SJCRH30 (cell line): ENCODE results near the gene CRISP2. TPM values are rescaled to one million over a fixed set of nuclear protein-coding genes. Genes with fewer than 3 reads are reported as not detected.
A peak's percentile ranks its signal among the peaks of the same experiment; 100 is the strongest.
"Not testable (repeated sequence)": the region's sequence is repeated elsewhere in the genome, so short reads cannot be mapped to it uniquely, and the experiment has no call there.

Source experiments
- DNase-seq, 2 experiments: peaks; one replicate each; pipeline ENCODE4 v3.0.0-alpha.2; 2015 to 2020
- H3K27ac ChIP-seq: fragments of 250-450 bp; sonication (Bioruptor Pico); 2 replicates; pipeline ENCODE4 v1.5.1; 2020; ENCODE audit warnings: mild to moderate bottlenecking, moderate library complexity
- H3K27me3 ChIP-seq: fragments of 250-450 bp; sonication (Bioruptor Pico); 2 replicates; pipeline ENCODE4 v1.5.1; 2020; ENCODE audit warnings: mild to moderate bottlenecking, moderate library complexity
- H3K36me3 ChIP-seq: fragments of 250-450 bp; sonication (Bioruptor Pico); 2 replicates; pipeline ENCODE4 v1.5.1; 2020; ENCODE audit warnings: mild to moderate bottlenecking, moderate library complexity
- H3K4me1 ChIP-seq: fragments of 250-450 bp; sonication (Bioruptor Pico); 2 replicates; pipeline ENCODE4 v1.5.1; 2020; ENCODE audit warnings: mild to moderate bottlenecking, moderate library complexity
- H3K4me3 ChIP-seq: fragments of 250-450 bp; sonication (Bioruptor Pico); 2 replicates; pipeline ENCODE4 v1.5.1; 2020; ENCODE audit warnings: mild to moderate bottlenecking, moderate library complexity
- H3K9me3 ChIP-seq: fragments of 250-450 bp; sonication (Bioruptor Pico); replicated peaks from 2 replicates; pipeline ENCODE4 v1.5.1; 2020; ENCODE audit warnings: mild to moderate bottlenecking, moderate library complexity
- total RNA-seq: library from RNA; depleted of rRNA; stranded (reverse); fragments of >200 nt; shearing (Covaris generic); gene quantifications from 2 replicates; pipeline ENCODE4 v1.2.3, GENCODE V29; 2014; rRNA removed

CRISP2 gene, protein sequence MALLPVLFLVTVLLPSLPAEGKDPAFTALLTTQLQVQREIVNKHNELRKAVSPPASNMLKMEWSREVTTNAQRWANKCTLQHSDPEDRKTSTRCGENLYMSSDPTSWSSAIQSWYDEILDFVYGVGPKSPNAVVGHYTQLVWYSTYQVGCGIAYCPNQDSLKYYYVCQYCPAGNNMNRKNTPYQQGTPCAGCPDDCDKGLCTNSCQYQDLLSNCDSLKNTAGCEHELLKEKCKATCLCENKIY
- total RNA-seq, result not detected in 2 replicates

DNA sequence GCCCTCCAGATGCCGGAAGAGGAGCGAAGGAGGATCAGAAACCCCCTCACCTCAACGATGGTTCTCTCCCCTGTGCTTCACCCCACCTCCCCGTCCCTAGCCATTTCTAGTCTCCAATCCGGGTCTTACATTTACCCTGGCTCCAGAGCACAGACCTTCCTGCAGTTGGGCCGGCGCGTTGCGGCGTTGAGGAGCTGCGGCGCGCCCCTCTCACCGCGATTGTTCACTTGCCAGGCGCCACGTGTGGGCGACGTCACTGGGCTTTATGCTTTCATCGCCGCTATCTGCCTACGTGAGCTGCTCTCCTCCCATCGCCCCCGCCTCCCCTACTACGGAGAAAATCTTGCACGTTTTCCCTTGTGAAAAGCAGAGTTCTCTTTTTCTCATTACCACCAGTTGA lies at the start of gene CRISP2:
TSS of gene CRISP2 (minus strand) at position 198 of the 400 bp plus-strand sequence. CDS start 4,347 bp downstream, outside the sequence.
- DNase-seq, result no peak
- Histone ChIP-seq H3K27ac (no peak within 1 kb of the TSS), H3K4me1 (no peaks in the 10 kb centered on the region)

DNA sequence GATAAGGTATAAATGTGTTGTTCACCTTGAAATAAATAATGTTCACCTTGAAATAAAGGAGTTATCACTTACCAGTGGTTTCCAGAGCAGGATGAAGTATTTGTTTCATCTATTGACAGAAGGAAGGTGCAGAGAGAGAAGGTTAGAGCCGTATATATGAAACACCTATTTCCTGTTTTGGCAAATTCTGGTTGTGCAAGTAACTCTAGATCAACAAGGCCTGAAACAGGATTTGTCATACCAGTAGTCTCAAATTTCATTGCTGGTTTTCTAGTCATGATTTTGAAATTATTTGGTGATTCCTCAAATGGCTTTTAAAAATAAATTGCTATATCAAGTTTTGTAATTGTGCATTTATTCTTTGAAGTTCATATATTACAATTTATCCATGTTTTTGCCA lies 30.9 kb upstream of the CRISP2 start, which contains the start of gene CRISP3:
TSS of gene CRISP3 (minus strand) at position 130 of the 400 bp plus-strand sequence. CDS start at position 109, 21 bp downstream.
- no peak for DNase-seq
- Histone ChIP-seq H3K4me3 (no peak within 1 kb of the TSS), H3K36me3 (no peaks in the 10 kb centered on the region), H3K9me3 (no peaks in the 10 kb centered on the region), H3K27me3 (no peaks in the 10 kb centered on the region), H3K27ac (no peak within 1 kb of the TSS), H3K4me1 (no peaks in the 10 kb centered on the region)

More for the DNA sequence above, at the start of gene CRISP2:
- Histone ChIP-seq H3K36me3 (no peaks in the 10 kb centered on the region), H3K9me3 (no peaks in the 10 kb centered on the region), H3K27me3 (no peaks in the 10 kb centered on the region), H3K4me3 (no peak within 1 kb of the TSS)

DNA sequence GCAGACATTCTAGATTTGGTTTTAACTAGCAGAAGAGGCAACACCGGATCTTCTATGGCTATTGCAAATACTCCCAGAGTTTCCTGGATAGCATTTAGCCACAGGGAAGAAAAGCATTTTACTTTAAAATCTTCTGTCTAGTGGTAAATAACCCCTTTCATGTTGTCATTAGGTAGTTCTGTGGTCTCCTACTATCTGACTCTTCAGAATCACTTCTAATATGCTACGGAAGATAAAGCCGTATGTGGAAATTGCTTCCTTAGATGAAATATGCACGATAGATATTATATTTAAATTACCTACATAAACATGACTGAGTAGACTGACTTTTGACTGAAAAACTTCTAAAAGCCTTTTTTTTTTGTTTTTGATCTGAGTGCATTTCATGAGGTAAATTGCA lies 30.1 kb upstream of the CRISP2 start:
- H3K4me1 ChIP-seq, result no peaks in the 10 kb centered on the region
- H3K9me3 ChIP-seq, result no peaks in the 10 kb centered on the region
- H3K4me3 ChIP-seq, result no peak overlapping the region
- no peaks in the 10 kb centered on the region for H3K36me3 ChIP-seq
- H3K27ac ChIP-seq, result no peak overlapping the region
- DNase-seq, result no peak
- H3K27me3 ChIP-seq, result no peaks in the 10 kb centered on the region

DNA sequence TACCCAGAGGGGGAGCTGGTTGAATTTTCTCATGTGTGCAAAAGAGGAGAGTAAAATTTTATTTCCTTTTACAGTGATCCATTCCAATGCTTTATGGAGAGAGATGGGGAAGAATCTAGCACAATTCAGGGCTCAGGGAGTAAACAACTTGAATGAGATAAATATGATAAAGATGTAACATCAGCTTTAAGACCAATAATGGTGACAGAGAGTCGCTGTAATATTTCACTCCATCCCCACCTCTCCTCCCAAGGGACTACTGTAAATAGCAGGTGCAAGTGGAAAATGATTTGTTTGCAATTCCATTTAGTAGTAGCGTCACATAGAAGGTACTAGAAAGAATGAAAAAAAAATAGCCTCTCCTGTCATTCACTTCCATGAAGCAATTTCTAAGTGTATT lies 26.1 kb upstream of the CRISP2 start:
- no peaks in the 10 kb centered on the region for H3K4me1 ChIP-seq
- H3K9me3 ChIP-seq, result no peaks in the 10 kb centered on the region
- H3K4me3 ChIP-seq, result no peak overlapping the region
- no peaks in the 10 kb centered on the region for H3K36me3 ChIP-seq
- no peak overlapping the region for H3K27ac ChIP-seq
- no peak for DNase-seq
- H3K27me3 ChIP-seq, result no peaks in the 10 kb centered on the region

DNA sequence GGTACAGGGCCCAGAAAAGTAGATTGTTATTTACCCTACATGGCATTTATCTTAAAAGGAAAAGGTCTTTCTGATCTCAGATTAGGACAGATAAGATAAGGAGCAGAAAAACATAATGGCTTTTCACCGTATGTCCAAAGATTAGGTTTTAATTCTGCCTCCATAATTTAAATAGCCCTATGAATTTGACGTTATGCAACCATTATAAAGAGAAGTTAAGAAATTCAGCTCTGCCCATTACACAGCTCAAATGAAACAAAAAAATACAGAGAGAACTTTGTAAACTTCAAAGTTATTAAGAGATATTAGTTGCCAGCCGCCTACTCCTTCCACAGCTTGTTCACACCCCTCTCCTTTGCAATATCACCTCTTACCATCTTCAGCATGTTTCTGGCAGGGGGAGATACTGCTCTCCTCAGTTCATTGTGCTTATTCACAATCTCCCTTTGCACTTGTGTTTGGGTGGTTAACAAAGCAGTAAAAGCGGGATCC lies 22.7 kb upstream of the CRISP2 start:
- no peaks in the 10 kb centered on the region for H3K27me3 ChIP-seq
- no peak for DNase-seq
- H3K9me3 ChIP-seq, result no peaks in the 10 kb centered on the region
- no peak overlapping the region for H3K4me3 ChIP-seq
- H3K4me1 ChIP-seq, result no peaks in the 10 kb centered on the region
- no peak overlapping the region for H3K27ac ChIP-seq
- no peaks in the 10 kb centered on the region for H3K36me3 ChIP-seq

DNA sequence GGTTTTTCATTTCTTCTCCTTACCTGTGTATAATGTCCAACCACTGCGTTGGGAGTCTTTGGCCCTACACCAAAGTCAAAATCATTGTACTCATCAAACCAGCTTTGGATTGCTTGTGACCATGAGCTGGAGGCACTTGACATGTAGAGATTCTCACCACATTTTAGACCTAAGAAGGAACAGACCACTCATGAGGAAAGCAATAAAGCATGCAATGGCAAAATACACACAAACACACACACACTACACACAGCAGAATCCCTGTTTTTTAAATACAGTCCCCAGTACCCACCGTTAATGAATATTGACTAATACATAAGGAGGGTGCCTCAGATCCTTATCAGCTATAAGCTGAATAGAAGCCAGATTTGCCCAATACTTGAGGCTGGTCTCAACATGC lies 20.3 kb upstream of the CRISP2 start:
- Histone ChIP-seq H3K9me3 (no peaks in the 10 kb centered on the region), H3K27ac (no peak overlapping the region), H3K4me3 (no peak overlapping the region), H3K36me3 (no peaks in the 10 kb centered on the region), H3K4me1 (no peaks in the 10 kb centered on the region), H3K27me3 (no peaks in the 10 kb centered on the region)
- DNase-seq, result no peak

DNA sequence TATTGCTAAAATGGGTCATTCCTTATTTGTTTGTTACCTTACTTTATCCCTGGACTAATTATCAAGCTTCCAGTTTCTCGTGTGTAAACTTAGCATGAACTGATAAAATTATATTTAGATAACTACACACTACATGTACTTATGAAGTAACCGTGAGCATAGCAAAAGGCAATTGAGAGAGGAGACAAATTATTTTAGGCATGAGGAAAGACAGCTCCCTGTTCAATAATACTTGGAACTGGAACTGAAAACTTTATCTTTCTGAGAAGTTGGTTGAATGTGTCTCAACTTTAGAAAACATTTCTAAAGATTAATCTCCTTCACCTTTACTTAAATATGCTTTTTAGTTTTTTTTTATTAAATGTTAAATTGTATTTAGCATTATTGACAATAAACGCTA lies 19.4 kb upstream of the CRISP2 start:
- H3K4me3 ChIP-seq, result no peak overlapping the region
- H3K4me1 ChIP-seq, result no peaks in the 10 kb centered on the region
- H3K9me3 ChIP-seq, result no peaks in the 10 kb centered on the region
- no peaks in the 10 kb centered on the region for H3K27me3 ChIP-seq
- H3K27ac ChIP-seq, result no peak overlapping the region
- no peaks in the 10 kb centered on the region for H3K36me3 ChIP-seq
- DNase-seq, result no peak

DNA sequence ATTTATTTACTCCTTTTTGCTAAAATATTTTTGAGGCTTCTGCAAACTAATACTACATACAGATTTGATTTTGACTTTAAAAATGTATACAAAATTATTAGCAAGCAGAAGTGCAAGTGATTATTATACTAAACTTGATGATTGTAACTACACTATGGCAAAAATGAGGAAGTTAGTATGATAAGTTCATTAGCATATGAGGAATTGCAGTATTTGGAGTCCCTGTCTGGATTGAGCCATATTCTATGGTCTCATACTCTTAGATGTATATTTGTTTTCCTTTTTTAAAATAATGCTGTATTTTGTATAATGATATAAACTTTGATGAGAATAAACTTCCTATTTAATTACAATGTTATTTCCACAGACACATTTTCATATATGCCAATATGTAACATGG lies 16.9 kb upstream of the CRISP2 start:
- Histone ChIP-seq H3K4me3 (no peak overlapping the region), H3K4me1 (no peaks in the 10 kb centered on the region), H3K27me3 (no peaks in the 10 kb centered on the region), H3K36me3 (no peaks in the 10 kb centered on the region), H3K9me3 (no peaks in the 10 kb centered on the region), H3K27ac (no peak overlapping the region)
- no peak for DNase-seq

DNA sequence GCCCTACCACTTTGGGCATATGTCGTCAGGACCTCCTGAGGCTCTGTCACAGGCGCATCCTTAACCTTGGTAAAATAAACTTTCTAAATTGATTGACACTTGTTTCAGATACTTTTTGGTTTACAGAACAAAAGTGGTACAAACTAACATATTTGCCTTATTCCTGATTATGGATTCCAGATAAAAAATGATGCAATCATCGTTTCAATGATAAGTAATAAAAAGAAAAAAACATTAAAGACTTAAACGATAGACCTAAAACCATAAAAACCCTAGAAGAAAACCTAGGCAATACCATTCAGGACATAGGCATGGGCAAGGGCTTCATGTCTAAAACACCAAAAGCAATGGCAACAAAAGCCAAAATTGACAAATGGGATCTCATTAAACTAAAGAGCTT lies 10.6 kb upstream of the CRISP2 start:
- not testable (repeated sequence) for H3K36me3 ChIP-seq, H3K27me3 ChIP-seq, H3K4me1 ChIP-seq, H3K27ac ChIP-seq, H3K4me3 ChIP-seq, H3K9me3 ChIP-seq, DNase-seq

DNA sequence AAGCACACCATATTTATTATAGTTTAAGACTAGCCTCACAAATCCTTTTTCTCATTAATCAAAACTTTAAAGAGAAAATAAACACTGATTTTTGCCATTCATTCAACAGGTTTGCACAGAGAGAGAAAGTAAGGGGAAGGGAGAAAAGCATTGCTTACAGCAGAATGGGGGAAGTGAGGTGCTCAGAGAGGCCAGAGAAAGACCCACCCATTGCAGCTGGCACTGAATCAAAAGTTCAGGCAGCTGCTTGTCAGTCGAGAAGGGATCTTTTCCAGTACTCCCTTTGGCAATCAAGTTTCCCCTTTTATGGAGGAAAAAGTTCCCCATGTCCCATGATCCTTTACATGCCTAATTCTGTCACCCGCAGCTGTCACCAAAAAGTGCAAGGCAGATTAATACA lies 8.0 kb upstream of the CRISP2 start:
- no peaks in the 10 kb centered on the region for H3K4me1 ChIP-seq
- H3K4me3 ChIP-seq, result no peak overlapping the region
- no peaks in the 10 kb centered on the region for H3K36me3 ChIP-seq
- H3K27ac ChIP-seq, result no peak overlapping the region
- no peaks in the 10 kb centered on the region for H3K9me3 ChIP-seq
- peak in 1 of 2 experiments; percentile 5 for DNase-seq
- H3K27me3 ChIP-seq, result no peaks in the 10 kb centered on the region

DNA sequence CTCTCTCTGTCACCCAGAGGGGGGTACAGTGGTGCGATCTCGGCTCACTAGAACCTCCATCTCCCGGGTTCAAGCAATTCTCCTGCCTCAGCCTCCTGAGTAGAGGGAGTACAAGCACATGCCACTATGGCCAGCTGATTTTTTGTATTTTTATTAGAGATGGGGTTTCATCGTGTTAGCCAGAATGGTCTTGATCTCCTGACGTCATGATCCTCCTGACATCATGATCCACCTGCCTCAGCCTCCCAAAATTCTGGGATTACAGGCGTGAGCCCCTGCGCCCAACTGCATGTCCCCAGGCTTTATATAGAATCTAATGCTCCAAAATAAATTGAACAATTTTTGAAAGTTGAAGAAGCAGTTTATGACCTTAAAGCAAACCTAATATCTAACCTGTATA lies 7.0 kb upstream of the CRISP2 start:
- Histone ChIP-seq H3K27me3 (no peaks in the 10 kb centered on the region), H3K4me1 (no peaks in the 10 kb centered on the region), H3K9me3 (no peaks in the 10 kb centered on the region), H3K36me3 (no peaks in the 10 kb centered on the region), H3K4me3 (no peak overlapping the region), H3K27ac (no peak overlapping the region)
- no peak for DNase-seq

DNA sequence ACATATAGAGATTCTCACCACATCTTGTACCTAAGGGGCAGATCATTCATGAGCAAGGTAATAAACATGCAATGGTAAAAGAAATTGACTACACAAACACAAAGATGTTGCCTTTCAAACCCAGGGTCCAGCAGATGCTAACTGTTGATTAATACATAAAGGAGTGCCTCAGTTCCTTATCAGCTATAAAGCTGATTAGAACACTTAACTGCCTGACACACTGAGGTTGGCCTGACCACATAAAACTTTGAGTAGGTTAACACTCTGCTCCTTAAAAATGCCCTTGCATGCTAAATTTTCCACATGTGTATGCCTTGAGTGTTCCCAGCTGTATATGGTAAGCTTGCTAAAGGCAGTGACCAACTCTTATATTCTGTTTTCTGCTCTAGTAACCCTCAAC lies 14.9 kb downstream of the CRISP2 start:
- no peak overlapping the region for H3K4me3 ChIP-seq
- H3K27ac ChIP-seq, result no peak overlapping the region
- H3K27me3 ChIP-seq, result no peaks in the 10 kb centered on the region
- H3K9me3 ChIP-seq, result no peaks in the 10 kb centered on the region
- DNase-seq, result no peak
- no peaks in the 10 kb centered on the region for H3K4me1 ChIP-seq
- H3K36me3 ChIP-seq, result no peaks in the 10 kb centered on the region

DNA sequence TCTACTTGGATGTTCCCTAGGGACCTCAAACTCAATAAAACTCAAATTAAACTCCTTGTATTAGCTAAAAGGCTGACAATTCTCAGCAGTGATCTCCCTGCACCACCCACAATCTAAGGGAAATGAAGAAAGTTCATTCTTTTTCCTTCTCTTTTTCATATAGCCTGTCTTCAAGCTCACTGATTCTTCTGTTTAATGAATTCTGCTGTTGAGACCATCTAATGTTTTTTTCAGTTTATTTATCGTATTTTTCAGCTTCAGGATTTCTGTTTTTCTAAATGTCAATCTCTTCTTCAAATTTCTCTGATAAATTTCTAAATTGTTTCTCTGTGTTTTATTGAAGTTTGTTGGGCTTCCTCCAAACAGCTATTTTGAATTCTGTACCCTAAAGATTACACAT lies 19.8 kb downstream of the CRISP2 start:
- Histone ChIP-seq H3K27me3 (no peaks in the 10 kb centered on the region), H3K36me3 (no peaks in the 10 kb centered on the region)

DNA sequence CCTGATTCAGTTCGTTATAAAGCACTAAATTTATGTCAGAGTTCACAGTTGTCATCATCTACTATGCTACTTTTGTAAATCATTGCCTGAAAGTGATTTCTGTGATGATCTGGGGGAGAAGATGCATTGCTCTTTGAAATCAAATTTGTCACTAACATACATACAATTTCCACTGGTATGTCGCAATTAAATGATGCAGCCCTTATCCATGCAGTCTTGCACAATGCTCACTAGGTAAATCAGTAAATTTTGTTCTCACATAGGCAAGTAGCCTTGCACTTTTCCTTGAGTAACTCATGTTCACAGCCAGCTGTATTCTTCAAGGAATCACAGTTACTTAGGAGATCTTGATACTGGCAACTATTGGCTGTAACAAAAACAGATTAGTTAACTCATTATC lies 20.8 kb downstream of the CRISP2 start:
- DNase-seq, result no peak
- no peak overlapping the region for H3K4me3 ChIP-seq
- H3K9me3 ChIP-seq, result no peaks in the 10 kb centered on the region
- no peaks in the 10 kb centered on the region for H3K36me3 ChIP-seq
- H3K4me1 ChIP-seq, result no peaks in the 10 kb centered on the region
- H3K27ac ChIP-seq, result no peak overlapping the region
- no peaks in the 10 kb centered on the region for H3K27me3 ChIP-seq

More for the DNA sequence above, 19.8 kb downstream of the CRISP2 start:
- Histone ChIP-seq H3K27ac (no peak overlapping the region), H3K4me3 (no peak overlapping the region), H3K4me1 (no peaks in the 10 kb centered on the region), H3K9me3 (no peaks in the 10 kb centered on the region)
- DNase-seq, result no peak

DNA sequence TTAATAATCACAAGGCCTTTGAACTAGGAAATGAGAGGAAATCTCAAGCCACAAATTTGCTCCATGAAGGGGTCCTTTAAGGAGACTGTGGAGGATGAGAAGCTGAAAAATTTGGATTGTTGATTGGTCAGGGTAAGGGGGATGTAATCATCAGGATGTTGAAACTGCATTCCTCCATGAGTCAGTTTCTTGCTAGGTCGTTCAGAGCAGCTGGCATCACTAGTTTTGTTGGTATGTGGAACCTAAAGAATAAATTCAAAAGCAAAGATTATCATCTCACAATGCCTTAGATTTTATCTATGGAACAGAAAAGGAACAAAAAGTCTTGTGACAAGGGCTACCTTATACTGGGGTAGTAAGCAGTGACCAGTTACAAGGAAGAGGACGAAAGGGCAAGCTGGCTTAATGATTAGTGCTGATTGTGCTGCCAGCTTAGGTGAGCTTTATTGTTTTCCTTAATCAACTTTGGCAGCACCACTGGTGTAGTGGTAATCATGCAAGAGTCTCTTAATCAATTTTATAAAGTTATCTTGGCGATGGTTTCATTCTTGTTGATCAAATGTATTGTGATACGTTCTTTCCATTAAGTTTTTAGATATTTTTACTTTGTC lies 36.6 kb downstream of the CRISP2 start:
- Histone ChIP-seq H3K36me3 (no peaks in the 10 kb centered on the region), H3K4me3 (no peak overlapping the region), H3K27ac (no peak overlapping the region), H3K9me3 (no peaks in the 10 kb centered on the region), H3K4me1 (no peaks in the 10 kb centered on the region), H3K27me3 (no peaks in the 10 kb centered on the region)
- peak; percentile 1 to 4 for DNase-seq

DNA sequence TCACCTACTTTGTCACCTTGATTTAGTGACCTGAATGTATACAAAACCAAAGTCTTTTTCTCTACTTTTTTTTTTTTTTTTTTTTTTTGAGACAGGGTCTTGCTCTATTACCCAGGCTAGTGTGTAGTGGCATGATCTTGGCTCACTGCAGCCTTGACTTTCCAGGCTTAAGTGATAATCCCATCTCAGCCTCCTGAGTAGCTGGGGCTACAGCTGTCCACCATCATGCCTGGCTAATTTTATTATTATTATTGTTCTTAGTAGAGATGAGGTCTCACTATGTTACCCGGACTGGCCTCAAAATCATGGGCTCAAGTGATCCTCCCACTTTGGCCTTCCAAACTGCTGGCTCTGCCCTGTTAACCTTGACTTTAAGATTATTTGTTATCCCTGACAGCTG lies 37.5 kb downstream of the CRISP2 start:
- Histone ChIP-seq H3K4me1 (no peaks in the 10 kb centered on the region), H3K36me3 (no peaks in the 10 kb centered on the region), H3K27me3 (no peaks in the 10 kb centered on the region), H3K9me3 (no peaks in the 10 kb centered on the region), H3K27ac (no peak overlapping the region), H3K4me3 (no peak overlapping the region)
- DNase-seq, result no peak
